ENCODE measurements around the gene RRH.

The RRH gene

GRCh38 chr4:109887071-109887470 is 59.3 kb downstream of the RRH start:
- DNase-seq (ENCODE audit: low spot score) = no peak

DNA sequence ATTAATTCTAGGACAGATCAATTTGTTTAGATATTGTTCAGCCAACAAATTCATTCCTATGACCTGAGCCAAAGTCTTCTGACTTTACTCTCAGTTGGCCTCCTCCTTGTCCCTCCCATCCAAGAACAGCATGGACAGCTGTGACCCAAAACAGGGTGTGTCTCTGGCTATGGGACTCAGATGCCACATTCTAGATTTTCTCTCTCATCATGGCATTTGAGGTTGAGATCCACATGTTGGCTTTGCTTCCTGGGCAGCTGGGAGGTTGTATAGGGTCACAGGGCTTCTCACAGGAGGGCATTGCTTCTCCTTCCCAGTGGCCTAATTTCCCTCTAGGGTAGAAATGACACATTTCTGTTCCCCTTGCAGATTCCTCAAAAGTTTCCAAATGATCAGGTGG is 62.3 kb downstream of the RRH start:
- no peak for DNase-seq (ENCODE audit: low spot score)
